Brain pericyte (primary cell): ENCODE results near the gene ADGRE1.
A peak's percentile ranks its signal among the peaks of the same experiment; 100 is the strongest.
"Not testable (repeated sequence)": the region's sequence is repeated elsewhere in the genome, so short reads cannot be mapped to it uniquely, and the experiment has no call there.

Experiments
- DNase-seq: peaks from one replicate; pipeline ENCODE4 v3.0.0-alpha.2; 2012; ENCODE audit warnings: low read depth, low spot score

The ADGRE1 gene, protein sequence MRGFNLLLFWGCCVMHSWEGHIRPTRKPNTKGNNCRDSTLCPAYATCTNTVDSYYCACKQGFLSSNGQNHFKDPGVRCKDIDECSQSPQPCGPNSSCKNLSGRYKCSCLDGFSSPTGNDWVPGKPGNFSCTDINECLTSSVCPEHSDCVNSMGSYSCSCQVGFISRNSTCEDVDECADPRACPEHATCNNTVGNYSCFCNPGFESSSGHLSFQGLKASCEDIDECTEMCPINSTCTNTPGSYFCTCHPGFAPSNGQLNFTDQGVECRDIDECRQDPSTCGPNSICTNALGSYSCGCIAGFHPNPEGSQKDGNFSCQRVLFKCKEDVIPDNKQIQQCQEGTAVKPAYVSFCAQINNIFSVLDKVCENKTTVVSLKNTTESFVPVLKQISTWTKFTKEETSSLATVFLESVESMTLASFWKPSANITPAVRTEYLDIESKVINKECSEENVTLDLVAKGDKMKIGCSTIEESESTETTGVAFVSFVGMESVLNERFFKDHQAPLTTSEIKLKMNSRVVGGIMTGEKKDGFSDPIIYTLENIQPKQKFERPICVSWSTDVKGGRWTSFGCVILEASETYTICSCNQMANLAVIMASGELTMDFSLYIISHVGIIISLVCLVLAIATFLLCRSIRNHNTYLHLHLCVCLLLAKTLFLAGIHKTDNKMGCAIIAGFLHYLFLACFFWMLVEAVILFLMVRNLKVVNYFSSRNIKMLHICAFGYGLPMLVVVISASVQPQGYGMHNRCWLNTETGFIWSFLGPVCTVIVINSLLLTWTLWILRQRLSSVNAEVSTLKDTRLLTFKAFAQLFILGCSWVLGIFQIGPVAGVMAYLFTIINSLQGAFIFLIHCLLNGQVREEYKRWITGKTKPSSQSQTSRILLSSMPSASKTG

DNA sequence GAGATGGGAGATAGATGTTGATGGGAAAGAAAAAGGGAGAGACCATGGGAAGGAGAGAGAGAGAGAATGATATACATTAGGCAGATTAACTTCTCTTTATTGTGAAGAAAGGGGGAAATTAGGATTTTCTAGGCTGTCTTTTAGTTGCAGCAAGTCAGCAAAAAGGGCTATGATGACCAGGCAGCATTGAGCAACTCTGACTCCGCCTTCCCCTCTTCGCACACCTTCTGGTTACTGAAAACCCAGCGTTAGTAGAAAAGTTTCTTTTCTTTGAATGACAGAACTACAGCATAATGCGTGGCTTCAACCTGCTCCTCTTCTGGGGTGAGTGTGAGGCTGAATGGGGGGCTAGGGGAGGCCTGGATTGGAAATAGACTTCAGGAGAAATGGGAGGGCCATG, at the start of gene ADGRE1:
Gene ADGRE1, plus strand, starts transcription at position 264 of the 400 bp plus-strand sequence. Its CDS starts 30 bp downstream, at position 294.
- DNase-seq: no peak

DNA sequence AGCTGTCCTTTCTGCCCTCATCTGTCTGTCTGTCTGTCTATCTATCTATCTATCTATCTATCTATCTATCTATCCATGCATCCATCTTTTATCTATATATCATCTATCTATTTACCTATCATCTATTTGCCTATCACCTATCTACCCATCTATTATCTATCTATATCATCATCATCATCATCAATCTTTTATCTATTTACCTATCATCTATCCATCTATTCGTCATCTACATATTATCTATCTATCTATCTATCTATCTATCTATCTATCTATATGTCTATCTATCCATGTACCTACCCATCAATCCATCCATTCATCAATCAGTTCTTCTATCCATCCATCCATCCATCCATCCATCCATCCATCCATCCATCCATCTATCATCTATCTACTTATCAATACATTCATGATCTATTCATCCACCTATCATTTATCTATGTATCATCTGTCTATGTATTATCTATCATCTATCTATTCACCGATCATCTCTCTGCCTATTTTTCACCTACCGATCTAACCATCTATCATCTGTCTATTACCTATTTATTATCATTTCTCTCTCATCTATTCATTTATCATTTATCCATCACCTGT, 49.2 kb upstream of the ADGRE1 start:
- no peak for DNase-seq

DNA sequence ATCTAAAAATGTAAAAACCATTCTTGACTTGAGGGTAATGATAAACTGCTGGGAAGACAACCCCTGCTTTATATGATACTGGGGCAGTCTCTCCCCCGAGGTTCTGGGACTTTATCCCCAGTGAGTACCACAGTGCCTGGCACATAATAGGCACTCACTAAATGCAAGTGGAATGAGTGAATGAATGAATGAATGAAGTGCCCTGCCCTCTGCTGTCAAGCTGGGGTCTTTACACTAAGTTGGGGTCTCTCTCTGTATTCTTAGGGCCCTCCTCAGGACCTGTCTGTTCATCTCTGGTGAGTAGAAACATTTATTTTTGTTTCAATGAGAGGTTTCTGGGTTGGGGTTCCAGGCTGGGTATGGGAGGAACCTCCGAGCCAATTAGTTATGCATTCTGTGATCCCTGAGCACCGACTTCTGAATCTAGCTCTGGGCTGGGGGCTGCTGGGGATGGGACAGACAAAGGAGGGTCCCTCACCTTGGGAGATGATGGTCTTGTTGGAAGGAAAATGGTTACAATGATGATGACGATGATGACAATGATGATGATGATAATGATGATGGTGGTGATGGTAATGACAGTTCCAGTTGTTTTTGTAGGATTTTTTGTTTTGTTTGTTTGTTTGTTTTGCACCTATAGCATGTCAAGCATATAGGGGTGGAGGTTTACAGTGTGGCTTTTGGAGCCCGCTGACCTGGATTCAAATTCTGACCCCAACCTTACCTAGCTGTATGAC, 44.3 kb upstream of the ADGRE1 start:
- no peak for DNase-seq

DNA sequence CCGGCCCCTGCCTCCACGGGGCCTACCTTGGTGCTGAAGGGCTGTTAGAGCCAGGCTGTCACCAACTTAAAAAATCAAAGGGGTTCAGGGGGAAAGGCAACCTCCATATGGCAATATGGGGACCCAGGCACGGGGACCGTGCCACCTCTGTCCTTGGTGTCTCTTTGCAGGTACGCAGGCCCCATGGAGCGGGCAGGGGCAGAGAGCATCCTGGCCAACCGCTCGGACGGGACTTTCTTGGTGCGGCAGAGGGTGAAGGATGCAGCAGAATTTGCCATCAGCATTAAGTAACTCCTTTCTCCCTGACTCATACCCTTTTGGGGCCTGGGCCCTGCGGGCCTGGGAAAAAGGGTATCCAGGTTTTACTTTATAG, 39.6 kb upstream of the ADGRE1 start:
- no peak for DNase-seq

DNA sequence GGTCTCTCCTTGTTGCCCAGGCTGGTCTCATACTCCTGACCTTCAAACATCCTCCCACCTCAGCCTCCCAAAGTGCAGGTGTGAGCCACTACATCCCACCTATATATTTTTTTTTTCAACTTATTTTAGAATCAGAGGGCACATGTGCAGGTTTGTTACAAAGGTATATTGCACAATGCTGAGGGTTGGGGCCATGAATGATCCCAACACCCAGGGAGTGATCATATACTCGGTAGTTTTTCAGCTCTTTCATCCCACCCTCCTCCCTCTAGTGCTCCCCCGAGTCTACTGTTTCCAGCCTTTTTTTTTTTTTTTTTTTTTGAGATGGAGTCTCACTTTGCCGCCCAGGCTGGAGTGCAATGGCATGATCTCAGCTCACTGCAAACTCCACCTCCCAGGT, 38.4 kb upstream of the ADGRE1 start:
- DNase-seq: no peak

DNA sequence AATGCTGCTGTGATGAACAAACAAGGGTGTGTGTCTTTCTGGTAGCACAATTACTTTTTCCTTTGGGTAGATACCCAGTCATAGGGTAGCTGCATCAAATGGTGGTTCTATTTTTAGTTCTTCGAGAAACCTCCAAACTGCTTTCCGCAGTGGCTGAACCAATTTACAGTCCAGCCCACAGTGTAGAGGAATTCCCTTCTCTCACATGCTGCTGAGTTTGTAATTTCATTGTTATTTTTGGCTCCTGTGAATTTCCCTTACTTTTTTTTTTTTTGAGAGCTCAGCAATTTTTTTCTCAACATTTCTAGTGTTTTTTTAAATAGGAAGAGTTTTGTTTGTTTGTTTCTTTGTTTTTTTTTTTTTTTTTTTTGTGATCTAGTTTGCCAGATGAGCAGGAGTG, 37.5 kb upstream of the ADGRE1 start:
- no peak for DNase-seq

DNA sequence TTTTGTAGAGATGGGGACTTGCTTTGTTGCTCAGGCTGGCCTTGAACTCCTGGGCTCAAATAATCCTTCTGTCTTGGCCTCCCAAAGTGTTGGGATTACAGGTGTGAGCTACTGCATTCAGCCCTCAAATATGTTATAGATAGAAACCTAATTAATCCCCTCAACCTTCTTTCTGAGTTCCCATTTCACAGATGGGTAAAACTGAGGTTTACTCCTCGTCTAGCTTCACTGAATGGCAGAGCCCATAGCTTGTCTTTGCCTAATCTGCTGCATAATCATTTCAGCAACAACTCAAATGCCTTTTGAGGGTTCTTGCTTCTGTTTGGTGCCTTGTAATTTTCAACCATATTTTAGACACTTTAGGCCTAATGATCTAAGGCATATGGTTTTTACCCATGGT, 36.0 kb upstream of the ADGRE1 start:
- no peak for DNase-seq

DNA sequence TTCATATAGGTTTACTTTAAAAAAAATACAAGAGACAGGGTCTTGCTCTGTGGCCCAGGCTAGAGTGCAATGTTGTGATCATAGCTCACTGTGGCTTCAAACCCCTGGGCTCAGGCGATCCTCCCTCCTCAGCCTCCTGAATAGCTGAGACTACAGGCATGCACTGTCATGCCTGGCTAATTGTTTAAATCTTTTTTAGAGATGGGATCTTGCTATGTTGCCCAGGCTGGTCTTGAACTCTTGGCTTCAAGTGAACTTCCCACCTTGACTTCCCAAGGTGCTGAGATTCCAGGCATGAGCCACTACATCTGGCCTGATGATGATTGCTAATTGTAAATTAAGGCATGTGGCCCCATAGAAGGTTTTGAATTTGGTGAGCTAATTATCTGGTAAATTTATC, 35.4 kb upstream of the ADGRE1 start:
- no peak for DNase-seq

DNA sequence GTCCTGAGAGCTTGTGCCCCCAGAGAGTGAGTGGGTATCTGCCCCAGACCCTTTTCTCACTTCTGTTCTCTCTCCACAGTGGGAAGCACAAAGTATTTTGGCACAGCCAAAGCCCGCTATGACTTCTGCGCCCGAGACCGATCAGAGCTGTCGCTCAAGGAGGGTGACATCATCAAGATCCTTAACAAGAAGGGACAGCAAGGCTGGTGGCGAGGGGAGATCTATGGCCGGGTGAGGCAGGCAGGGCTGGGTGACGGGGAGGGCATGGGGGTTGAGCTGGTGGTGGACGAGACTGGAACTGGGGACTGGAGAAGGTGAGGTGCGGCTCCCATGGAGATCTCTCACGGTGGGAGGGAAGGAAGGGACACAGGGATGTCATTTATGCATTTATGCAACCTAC, 33.5 kb upstream of the ADGRE1 start:
- no peak for DNase-seq

DNA sequence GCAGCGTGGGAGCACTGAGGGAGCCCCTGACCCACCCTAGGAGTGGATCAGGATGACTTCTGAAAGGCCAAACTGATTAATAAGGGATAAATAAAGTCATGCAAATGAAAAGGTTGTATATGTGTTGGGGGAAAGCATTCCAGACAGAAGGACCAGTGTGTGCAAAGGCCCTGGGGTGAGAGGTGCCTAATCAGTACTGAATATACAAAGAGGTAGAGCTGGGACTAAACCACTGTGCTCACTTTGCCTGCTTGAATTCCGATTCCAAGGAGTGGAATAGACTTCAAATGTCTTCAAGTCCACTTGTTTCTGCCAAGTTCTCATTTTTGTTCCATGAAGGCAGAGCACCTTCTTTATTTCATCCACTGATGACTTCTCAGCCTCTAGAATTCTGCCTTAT, 32.6 kb upstream of the ADGRE1 start:
- no peak for DNase-seq

DNA sequence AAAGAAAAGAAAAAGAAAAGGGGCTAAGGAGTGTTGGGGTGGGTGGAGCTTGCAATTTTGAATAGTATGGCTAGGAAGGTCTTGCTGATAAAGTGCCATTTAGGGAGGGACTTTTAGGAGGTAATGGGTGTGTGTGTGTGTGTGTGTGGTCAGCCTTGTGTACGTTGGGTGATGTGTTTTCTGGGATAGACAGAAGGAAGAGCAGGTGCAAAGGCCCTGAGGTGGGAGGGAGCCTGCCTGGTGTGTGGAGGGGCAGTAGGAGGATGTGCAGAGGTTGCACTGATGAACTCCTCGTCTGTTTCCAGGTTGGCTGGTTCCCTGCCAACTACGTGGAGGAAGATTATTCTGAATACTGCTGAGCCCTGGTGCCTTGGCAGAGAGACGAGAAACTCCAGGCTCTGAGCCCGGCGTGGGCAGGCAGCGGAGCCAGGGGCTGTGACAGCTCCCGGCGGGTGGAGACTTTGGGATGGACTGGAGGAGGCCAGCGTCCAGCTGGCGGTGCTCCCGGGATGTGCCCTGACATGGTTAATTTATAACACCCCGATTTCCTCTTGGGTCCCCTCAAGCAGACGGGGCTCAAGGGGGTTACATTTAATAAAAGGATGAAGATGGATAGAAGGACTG, 30.5 kb upstream of the ADGRE1 start:
- no peak for DNase-seq

DNA sequence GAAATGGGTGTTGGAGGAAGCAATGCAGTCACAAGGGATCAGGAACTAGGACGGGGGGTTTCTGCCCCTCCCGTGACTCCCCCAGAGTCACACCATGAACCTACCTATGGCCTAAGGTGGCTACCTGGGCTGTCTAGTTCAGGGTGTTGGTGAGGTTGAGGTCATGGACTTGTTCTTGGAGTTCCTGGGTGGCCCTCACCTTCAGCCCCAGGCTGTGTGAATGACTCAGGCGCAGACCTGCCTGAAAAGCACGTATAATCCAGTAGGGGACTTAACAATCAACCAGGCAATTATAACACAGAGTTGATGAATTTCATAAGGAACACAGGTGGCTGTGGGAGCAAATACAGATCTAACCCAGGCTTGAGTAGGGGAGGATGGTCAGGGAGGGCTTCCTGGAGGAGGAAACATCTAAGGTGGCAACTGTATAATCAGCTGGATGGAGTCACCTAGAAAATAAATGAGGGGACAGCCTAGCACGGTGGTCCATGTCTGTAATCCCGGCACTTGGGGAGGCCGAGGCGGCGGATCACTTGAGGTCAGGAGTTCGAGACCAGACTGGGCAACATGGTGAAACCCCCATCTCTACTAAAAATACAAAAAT, 25.6 kb upstream of the ADGRE1 start:
- DNase-seq: no peak

DNA sequence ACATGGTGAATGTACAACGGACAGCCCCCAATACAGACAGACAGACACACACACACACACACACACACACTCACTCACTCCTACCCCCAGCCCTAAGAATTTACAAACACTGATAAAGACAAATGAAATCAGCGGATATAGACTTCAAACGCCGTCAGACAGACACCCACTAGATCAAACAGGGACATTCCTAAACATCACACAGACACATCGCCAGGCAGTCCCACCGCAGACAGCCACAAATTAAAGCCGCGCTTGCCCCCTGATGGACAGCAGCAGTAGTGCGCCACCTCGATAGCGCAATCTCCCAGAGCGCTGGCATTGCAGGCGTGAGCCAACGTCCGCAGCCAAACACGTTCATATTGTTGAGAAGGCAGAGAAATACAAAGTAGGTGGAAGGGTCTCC, 24.7 kb upstream of the ADGRE1 start:
- DNase-seq: peak; percentile 17

DNA sequence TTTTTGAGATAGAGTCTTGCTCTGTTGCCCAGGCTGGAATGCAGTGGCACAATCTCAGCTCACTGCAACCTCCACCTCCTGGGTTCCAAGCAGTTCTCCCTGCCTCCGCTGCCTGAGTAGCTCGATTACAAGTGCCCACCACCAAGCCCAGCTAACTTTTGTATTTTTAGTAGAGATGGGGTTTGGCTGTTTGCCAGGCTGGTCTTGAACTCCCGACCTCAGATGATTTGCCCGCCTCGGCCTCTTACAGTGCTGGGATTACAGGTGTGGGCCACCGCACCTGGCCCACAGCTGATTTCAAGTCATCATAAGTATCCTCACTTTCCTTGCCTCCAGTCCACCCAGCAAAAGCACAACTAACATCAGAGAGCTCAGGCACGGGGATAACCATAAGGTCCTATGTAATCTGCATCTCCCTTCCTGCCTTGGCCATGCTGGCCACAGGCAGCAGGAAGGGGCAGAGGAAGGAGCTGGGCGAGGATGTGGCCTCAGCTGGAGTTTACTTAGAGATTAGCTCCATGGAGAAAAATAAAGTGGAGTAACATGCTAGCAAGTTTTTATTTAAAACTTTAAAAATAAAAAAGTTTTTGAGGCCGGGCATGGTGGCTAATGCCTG, 22.9 kb upstream of the ADGRE1 start:
- DNase-seq: no peak

DNA sequence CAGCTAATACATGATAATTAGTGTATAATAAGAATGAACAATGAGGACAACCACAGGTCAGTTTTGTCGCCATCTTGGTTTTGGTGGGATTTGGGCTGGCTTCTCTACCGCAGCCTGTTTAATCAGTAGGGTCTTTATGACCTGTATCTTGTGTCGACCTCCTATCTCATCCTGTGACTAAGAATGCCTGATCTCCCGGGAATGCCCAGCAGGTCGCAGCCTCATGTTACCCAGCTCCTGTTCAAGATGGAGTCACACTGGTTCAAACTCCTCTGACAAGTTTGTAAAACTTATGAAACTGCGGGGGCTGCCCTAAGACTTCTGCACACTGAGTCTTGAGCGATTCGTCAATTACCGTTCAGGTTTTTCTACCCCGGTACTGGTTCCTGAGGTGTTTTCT, 21.5 kb upstream of the ADGRE1 start:
- DNase-seq: no peak

DNA sequence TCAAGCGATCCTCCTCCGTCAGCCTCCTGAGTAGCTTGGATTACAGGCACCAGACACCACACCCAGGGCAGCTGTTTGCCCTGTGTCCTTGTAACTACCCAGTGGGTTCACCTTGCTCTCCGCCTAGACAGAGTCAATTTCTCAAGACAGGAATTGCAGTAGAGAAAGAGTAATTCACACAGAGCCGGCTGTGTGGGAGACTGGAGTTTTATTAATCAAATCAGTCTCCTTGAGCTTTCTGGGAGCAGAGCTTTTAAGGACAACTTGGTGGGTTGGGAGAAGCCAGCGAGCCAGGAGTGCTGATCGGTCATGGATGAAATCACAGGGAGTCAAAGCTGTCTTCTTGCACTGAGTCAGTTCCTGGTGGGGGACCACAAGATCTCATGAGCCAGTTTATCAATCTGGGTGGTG, 20.6 kb upstream of the ADGRE1 start:
- DNase-seq: no peak

DNA sequence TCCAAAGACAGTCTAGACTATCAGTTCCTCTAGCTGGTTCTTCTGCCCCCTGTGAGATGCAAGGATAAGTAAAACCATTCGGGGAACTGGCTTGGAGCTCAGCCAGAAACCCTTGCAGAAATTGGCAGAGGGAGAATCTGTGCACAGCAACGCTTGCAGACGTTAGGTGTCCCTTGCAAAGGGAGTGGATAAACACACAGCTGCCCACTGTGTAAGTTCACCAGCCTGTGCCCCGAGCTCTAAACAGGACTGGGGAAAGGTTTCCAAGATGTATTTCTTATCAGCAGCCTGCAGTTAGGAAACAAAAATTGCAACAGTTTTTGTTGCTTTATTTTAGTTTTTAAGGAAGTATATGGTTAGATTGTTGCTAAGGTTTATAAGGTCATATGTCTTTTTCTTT, 19.0 kb upstream of the ADGRE1 start:
- DNase-seq: no peak

DNA sequence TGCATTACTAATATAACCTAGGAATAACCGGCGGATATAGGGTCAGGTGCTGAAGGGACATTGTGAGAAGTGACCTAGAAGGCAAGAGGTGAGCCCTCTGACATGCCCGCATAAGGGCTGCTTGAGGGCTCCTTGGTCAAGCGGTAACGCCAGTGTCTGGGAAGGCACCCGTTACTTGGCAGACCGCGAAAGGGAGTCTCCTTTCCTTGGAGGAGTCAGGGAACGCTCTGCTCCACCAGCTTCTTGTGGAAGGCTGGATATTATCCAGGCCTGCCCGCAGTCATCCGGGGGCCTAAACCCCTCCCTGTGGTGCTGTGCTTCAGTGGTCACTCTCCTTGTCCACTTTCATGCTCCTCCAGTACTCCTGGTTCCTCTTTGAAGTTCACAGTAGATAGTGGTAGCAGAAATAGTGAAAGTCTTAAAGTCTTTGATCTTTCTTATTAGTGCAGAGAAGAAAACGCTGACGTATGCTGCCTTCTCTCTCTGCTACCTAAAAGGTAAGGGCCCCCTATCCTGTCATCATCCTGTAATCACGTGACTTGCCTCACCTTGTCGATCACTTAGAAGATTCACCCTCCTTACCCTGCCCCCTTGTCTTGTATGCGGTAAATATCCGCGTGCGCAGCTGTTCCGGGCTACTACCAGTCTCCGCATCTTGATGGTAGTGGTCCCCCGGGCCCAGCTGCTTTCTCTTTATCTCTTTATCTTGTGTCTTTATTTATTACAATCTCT, 18.1 kb upstream of the ADGRE1 start:
- DNase-seq: not testable (repeated sequence)

DNA sequence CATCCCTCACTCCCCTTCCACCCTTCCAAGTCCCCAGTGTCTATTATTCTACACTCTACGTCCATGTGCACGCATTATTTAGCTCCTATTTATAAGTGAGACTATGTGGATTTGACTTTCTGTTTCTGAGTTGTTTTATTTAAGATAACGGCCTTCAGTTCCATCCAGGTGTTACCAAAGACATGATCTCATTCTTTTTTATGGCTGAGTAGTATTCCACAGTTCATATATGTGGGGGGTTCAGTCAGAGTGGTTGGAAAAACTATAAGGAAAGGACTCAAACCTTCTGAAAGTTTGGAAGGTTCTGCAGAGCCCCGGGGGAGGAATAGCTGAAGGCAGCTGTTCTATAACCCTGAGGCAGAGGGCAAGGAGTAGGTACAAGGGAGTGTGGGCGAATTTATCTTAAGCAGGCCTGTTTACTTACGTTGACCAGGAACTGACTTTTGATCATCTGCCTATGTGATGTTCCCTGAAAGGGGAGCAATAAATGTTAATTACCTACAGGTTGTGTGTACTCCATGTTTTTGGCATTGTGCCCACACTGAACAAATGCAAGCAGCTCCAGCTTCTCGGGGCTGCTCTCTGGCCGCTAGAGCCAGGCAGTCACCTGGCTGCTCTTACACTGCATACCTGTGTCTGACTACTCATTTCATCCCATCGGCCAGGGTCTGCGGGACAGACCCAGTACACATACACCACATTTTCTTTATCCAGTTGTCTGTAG, 13.5 kb upstream of the ADGRE1 start:
- DNase-seq: no peak
